K562 (cell line): ENCODE data around the gene OR4K2. TPM values are rescaled to one million over a fixed set of nuclear protein-coding genes. Genes with fewer than 3 reads are reported as not detected.

Source experiments
- ATAC-seq: fragments of 200-7000 bp; cut with Tn5 transposase; 3 replicates; pipeline ENCODE4 v1.9.1; 2020; ENCODE audit warnings: moderate library complexity
- BruUV-seq: library from RNA; stranded (reverse); fragments of 400-500 nt; replicated peaks from 2 replicates; lab custom pipeline; 2021; lab: Mats Ljungman, UMichigan
- CTCF ChIA-PET: fragments of 300-600 bp; formaldehyde crosslinking; extraction: SDS; loops from one replicate; lab custom pipeline; 2021; ENCODE audit warnings: low intra/inter-chr PET ratio; lab: Yijun Ruan, JAX
- POLR2A ChIA-PET: fragments of 300-600, 350-650 bp; sonication (Branson Sonifier 250); formaldehyde crosslinking; extraction: SDS; loops from one replicate; lab custom pipeline; 2021; ENCODE audit warnings: antibody characterized with exemption, inconsistent platforms; lab: Yijun Ruan, JAX
- DNase-seq, 4 experiments: peaks; one replicate each; pipeline versions ENCODE4 v3.0.0 to v3.0.0-alpha.2; 2011 to 2018; ENCODE audit warnings: low spot score in 3 of 4, mixed read lengths in 3 of 4; ENCODE audit errors: extremely low read depth in 1 of 4
- FAIRE-seq: peaks from 2 replicates; lab custom pipeline; 2011; peaks lifted over from hg19 to GRCh38; lab: Jason Lieb, UNC
- H2AFZ ChIP-seq: 2 replicates; pipeline ENCODE4 v1.6.0; 2011; ENCODE audit warnings: low read depth, low read length, control low read depth, inconsistent platforms
- H3K27ac ChIP-seq: fragments of 200-600 bp; 3 replicates; pipeline ENCODE4 v1.8.0; 2011; ENCODE audit warnings: low read depth, mild to moderate bottlenecking, control low read depth, inconsistent platforms, low read length, moderate library complexity, mixed read lengths; ENCODE audit errors: extremely low read depth
- H3K27me3 ChIP-seq, 2 experiments: fragments of 300-600 bp in 1 of 2; 2 replicates in 1 of 2; 3 replicates in 1 of 2; pipeline versions ENCODE4 v1.6.0 to v1.8.0; 2011; ENCODE audit warnings: inconsistent platforms in 2 of 2, low read length in 2 of 2, mild to moderate bottlenecking in 1 of 2, mixed read lengths in 1 of 2, moderate library complexity in 1 of 2; ENCODE audit not compliant: control insufficient read depth in 2 of 2, insufficient read depth in 2 of 2
- H3K36me3 ChIP-seq: fragments of 300-600 bp; 3 replicates; pipeline ENCODE4 v1.8.0; 2011; ENCODE audit warnings: mild to moderate bottlenecking, low read length, inconsistent platforms; ENCODE audit not compliant: control insufficient read depth, insufficient read depth
- H3K4me1 ChIP-seq, 2 experiments: fragments of 200-600 bp in 1 of 2; replicated peaks in 1 of 2; 2 replicates in 1 of 2; 3 replicates in 1 of 2; pipeline versions ENCODE4 v1.5.1 to v1.8.0; 2011; ENCODE audit warnings: inconsistent platforms in 2 of 2, low read length in 2 of 2, mild to moderate bottlenecking in 1 of 2, mixed read lengths in 1 of 2, moderate library complexity in 1 of 2; ENCODE audit not compliant: control insufficient read depth in 2 of 2, insufficient read depth in 2 of 2
- H3K4me2 ChIP-seq: 2 replicates; pipeline ENCODE4 v1.6.1; 2011; ENCODE audit warnings: low read length, control low read depth, inconsistent platforms, mixed read lengths; ENCODE audit not compliant: insufficient read depth
- H3K4me3 ChIP-seq: fragments of 200-600 bp; sonication (generic), shearing (Covaris generic); 2 replicates; pipeline ENCODE4 v1.5.1; 2016; ENCODE audit warnings: control low read depth, inconsistent platforms
- H3K79me2 ChIP-seq: fragments of 200-600 bp; 3 replicates; pipeline ENCODE4 v1.8.0; 2011; ENCODE audit warnings: low read length, inconsistent platforms; ENCODE audit not compliant: control insufficient read depth, insufficient read depth
- H3K9ac ChIP-seq, 2 experiments: 2 replicates each; pipeline versions ENCODE4 v1.6.0 to v1.6.1; 2011; ENCODE audit warnings: low read depth in 2 of 2, low read length in 2 of 2, control low read depth in 1 of 2, inconsistent platforms in 1 of 2, mild to moderate bottlenecking in 1 of 2, mixed read lengths in 1 of 2; ENCODE audit not compliant: insufficient read depth in 1 of 2
- H3K9me1 ChIP-seq: one replicate; pipeline ENCODE4 v1.6.0; 2011; ENCODE audit warnings: inconsistent platforms, mild to moderate bottlenecking, low read length, moderate library complexity; ENCODE audit not compliant: control insufficient read depth, insufficient read depth
- H3K9me3 ChIP-seq: replicated peaks from 2 replicates; pipeline ENCODE4 v1.5.1; 2011; ENCODE audit warnings: low read depth, low read length, inconsistent platforms; ENCODE audit not compliant: control insufficient read depth, insufficient read depth
- H4K20me1 ChIP-seq: replicated peaks from 2 replicates; pipeline ENCODE4 v1.6.1; 2011; ENCODE audit warnings: low read length, inconsistent platforms, mixed read lengths; ENCODE audit not compliant: control insufficient read depth, insufficient read depth
- CEBPG ChIP-seq, 3 experiments: fragments of 200-800 bp in 1 of 3; sonication (Bioruptor generic) in 1 of 3; sonication (generic) in 1 of 3; formaldehyde crosslinking in 1 of 3; IDR thresholded peaks in 2 of 3; conservative IDR thresholded peaks in 1 of 3; 2 replicates each; pipeline versions ENCODE4 v1.6.1 to v1.8.0; 2016 to 2022; ENCODE audit warnings: missing compliant biosample characterization in 2 of 3, missing genetic modification characterization in 2 of 3, mild to moderate bottlenecking in 1 of 3, missing genetic modification reagents in 1 of 3
- FOS ChIP-seq: IDR thresholded peaks from 3 replicates; pipeline ENCODE4 v1.6.1; 2011; ENCODE audit not compliant: insufficient read length; ENCODE audit errors: extremely low read depth
- FOXJ2 ChIP-seq: fragments of 200-800 bp; sonication (Bioruptor generic); IDR thresholded peaks from 2 replicates; pipeline ENCODE4 v1.6.1; 2016; ENCODE audit warnings: missing genetic modification characterization, missing compliant biosample characterization
- JUNB ChIP-seq: fragments of 450-650 bp; formaldehyde crosslinking; conservative IDR thresholded peaks from 2 replicates; pipeline ENCODE4 v1.4.0; 2020; ENCODE audit warnings: mild to moderate bottlenecking
- WGBS: fragments of 100-300 bp; shearing (Covaris generic); methylation state at CpG from one replicate; pipeline ENCODE4 v1.1.6; 2016; ENCODE audit warnings: low coverage, mixed read lengths; ENCODE audit not compliant: insufficient coverage; ENCODE audit errors: missing lambda C conversion rate; 5-methylcytosine and 5-hydroxymethylcytosine counted together
- in situ Hi-C: fragments of 300-500 bp; cut with MboI; formaldehyde crosslinking; loops from 4 replicates; pipeline ENCODE4 v1.15.0; 2018; ENCODE audit warnings: inconsistent platforms, mixed read lengths
- intact Hi-C: fragments of 100-400 bp; cut with micrococcal nuclease; formaldehyde crosslinking; loops from 2 replicates; pipeline ENCODE4 v1.14.2; 2022
- polyA plus RNA-seq, 8 experiments: library from polyadenylated mRNA; depleted of rRNA in 4 of 8; stranded (reverse) in 5 of 8; unstranded in 3 of 8; fragments of >200 nt; fragmentation: Nextera tagmentation in 2 of 8; fragmentation: Illumina TruSeq in 1 of 8; extraction: Ambion mirVana in 2 of 8; extraction: Trizol in 1 of 8; gene quantifications; 2 replicates each; pipeline versions ENCODE4 v1.2.1 to v1.2.3, GENCODE V29; 2011 to 2014; ENCODE audit warnings: inconsistent platforms in 1 of 8, missing spikeins in 1 of 8
- total RNA-seq, 7 experiments: library from RNA; depleted of rRNA in 6 of 7; stranded (reverse); fragments of >200 nt in 6 of 7; fragmentation: Illumina TruSeq in 2 of 7; extraction: Trizol in 2 of 7; gene quantifications; 2 replicates each; pipeline versions ENCODE4 v1.2.1 to v1.2.3, GENCODE V29; 2011 to 2021; ENCODE audit warnings: low replicate concordance in 1 of 7
- TF ChIP-seq, protein P1 (sequence below), 2 experiments: fragments of 450-650 bp in 1 of 2; sonication (generic) in 1 of 2; formaldehyde crosslinking in 1 of 2; IDR thresholded peaks in 1 of 2; conservative IDR thresholded peaks in 1 of 2; 2 replicates each; pipeline versions ENCODE4 v1.6.1 to v1.8.1; 2016 to 2023; ENCODE audit warnings: mild to moderate bottlenecking in 2 of 2, moderate library complexity in 2 of 2, inconsistent platforms in 1 of 2, missing genetic modification reagents in 1 of 2

OR4K2 gene
- total and polyA plus RNA-seq, 9 of the 15 experiments (the other 6 are each of a cell fraction or from before 2014, with no cell fraction given) = not detected

- H3K9me3 ChIP-seq = no peaks in the 10 kb centered on the region
- in situ Hi-C loops = no loop called here
- no peak for TF ChIP-seq CEBPG (CRISPR knock-in tag; IDR thresholded peaks at IDR 0.05)
- peak; percentile 72 to 76 for TF ChIP-seq CEBPG (tag; conservative IDR thresholded peaks at IDR 0.05 in 1 of 2, IDR thresholded peaks at IDR 0.05 in 1 of 2)
- TF ChIP-seq FOXJ2 (tag) = peak; percentile 62; the same call in 1 of the 2 replicates
- no peak for TF ChIP-seq FOS
- TF ChIP-seq JUNB (CRISPR knock-in tag) = peak; percentile 58; the same call in 1 of the 2 replicates
- TF ChIP-seq, protein P1, sequence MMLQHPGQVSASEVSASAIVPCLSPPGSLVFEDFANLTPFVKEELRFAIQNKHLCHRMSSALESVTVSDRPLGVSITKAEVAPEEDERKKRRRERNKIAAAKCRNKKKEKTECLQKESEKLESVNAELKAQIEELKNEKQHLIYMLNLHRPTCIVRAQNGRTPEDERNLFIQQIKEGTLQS (IDR thresholded peaks at IDR 0.05) = peak; percentile 78
- TF ChIP-seq, protein P1 (CRISPR knock-in tag; conservative IDR thresholded peaks at IDR 0.05) = no peak
- TF ChIP-seq, all 486 proteins: peak for 4
- H3K79me2 ChIP-seq = no peaks in the 10 kb centered on the region
- H4K20me1 ChIP-seq = no peaks in the 10 kb centered on the region
- ATAC-seq (no peak), DNase-seq (no peak), FAIRE-seq (no peak)
- H3K4me2 ChIP-seq = no peak overlapping the region
- no peaks in the 10 kb centered on the region for H3K36me3 ChIP-seq
- intact Hi-C loops = no loop called here
- H3K4me3 ChIP-seq = no peak overlapping the region
- WGBS = 9% methylated on average over 4 of the region's 4 CpGs
- H3K9ac ChIP-seq = no peak overlapping the region
- H3K9me1 ChIP-seq = no peaks in the 10 kb centered on the region
- no TSS peak for BruUV-seq
- no peaks in the 10 kb centered on the region for H3K27me3 ChIP-seq
- ChIA-PET CTCF (no interaction called here), POLR2A (no interaction called here)
- H2AFZ ChIP-seq = peak overlapping the region; percentile 35; the same call in 1 of the 2 replicates
- no peaks in the 10 kb centered on the region for H3K4me1 ChIP-seq
- H3K27ac ChIP-seq = no peak overlapping the region
Measured at GRCh38 chr14:19918553-19919264, 43.8 kb downstream of the OR4K2 start.
